ENCODE data around the gene KYNU.

Gene KYNU

GRCh38 chr2:142993771-142994170 is 116.3 kb downstream of the KYNU start:
- Histone ChIP-seq H3K9me3 (no peaks in the 10 kb centered on the region), H3K27me3 (peaks cover 4% of the 10 kb centered on the region; the same call in 1 of the 2 replicates), H3K4me3 (ENCODE audit: low read depth, low read length) (no peak overlapping the region), H3K36me3 (no peaks in the 10 kb centered on the region), H3K4me1 (no peaks in the 10 kb centered on the region)
- TF ChIP-seq CTCF (IDR thresholded peaks at IDR 0.05; ENCODE audit: low read depth, low read length): no peak
- DNase-seq: no peak

- Histone ChIP-seq H3K4me1 (no peaks in the 10 kb centered on the region), H3K9me3 (no peaks in the 10 kb centered on the region), H3K36me3 (no peaks in the 10 kb centered on the region), H3K4me3 (ENCODE audit: low read depth, low read length) (no peak overlapping the region), H3K27me3 (peaks cover 4% of the 10 kb centered on the region; the same call in 1 of the 2 replicates)
- TF ChIP-seq CTCF (IDR thresholded peaks at IDR 0.05; ENCODE audit: low read depth, low read length): no peak
- DNase-seq: no peak
Measured at GRCh38 chr2:142994665-142995064, 117.2 kb downstream of the KYNU start.

GRCh38 chr2:142997231-142997630 is 119.8 kb downstream of the KYNU start:
- H3K27me3 ChIP-seq: peaks cover 4% of the 10 kb centered on the region; the same call in 1 of the 2 replicates

DNA sequence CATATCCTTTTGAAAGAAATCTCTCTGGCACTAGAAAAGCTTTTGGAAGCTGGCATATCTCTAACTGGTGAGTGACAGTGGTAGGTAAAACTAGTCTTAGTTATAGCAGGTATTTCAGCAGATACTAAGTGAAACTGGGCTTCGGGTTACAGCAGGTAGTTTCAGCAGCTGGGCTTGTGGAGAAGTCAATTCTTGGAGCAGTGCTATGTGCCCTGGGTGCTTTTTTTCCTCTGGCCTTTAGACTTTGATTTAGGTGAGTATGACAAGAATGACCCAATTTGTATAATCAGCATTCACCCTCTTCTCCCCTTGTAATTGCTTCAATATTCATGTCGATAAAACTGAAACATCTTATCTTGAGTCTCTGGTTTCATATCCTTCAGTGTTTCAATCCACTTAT is 123.1 kb downstream of the KYNU start:
- H3K9me3 ChIP-seq: no peaks in the 10 kb centered on the region
- H3K27me3 ChIP-seq: peaks cover 4% of the 10 kb centered on the region; the same call in 1 of the 2 replicates
- no peak for TF ChIP-seq CTCF (IDR thresholded peaks at IDR 0.05; ENCODE audit: low read depth, low read length)
- no peak overlapping the region for H3K4me3 ChIP-seq (ENCODE audit: low read depth, low read length)
- no peaks in the 10 kb centered on the region for H3K36me3 ChIP-seq
- DNase-seq: no peak
- no peaks in the 10 kb centered on the region for H3K4me1 ChIP-seq

More at GRCh38 chr2:142997231-142997630, 119.8 kb downstream of the KYNU start:
- H3K4me1 ChIP-seq: no peaks in the 10 kb centered on the region
- no peaks in the 10 kb centered on the region for H3K9me3 ChIP-seq
- no peaks in the 10 kb centered on the region for H3K36me3 ChIP-seq
- H3K4me3 ChIP-seq (ENCODE audit: low read depth, low read length): no peak overlapping the region
- no peak for DNase-seq
- no peak for TF ChIP-seq CTCF (IDR thresholded peaks at IDR 0.05; ENCODE audit: low read depth, low read length)

DNA sequence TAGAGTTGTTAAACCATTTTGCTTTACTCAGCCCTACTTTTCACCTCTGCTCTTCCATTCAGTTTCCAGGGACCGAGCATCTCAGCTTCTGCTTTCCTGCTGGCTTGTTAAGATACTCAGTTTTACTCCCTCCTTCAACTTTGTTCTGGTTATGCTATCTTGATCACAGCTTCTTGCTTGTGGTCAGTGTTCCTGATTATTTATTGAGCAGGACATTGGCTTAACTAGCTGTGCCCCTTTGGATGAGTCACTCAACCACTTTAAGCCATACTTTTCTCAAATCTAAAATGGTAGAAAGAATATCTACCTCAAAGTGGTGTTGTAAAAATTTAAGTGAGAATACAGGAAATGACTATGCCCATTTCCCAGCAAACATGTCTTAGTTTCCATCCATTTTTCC is 124.0 kb downstream of the KYNU start:
- Histone ChIP-seq H3K36me3 (no peaks in the 10 kb centered on the region), H3K27me3 (peaks cover 4% of the 10 kb centered on the region; the same call in 1 of the 2 replicates), H3K4me3 (ENCODE audit: low read depth, low read length) (no peak overlapping the region), H3K4me1 (no peaks in the 10 kb centered on the region), H3K9me3 (no peaks in the 10 kb centered on the region)
- DNase-seq: no peak
- TF ChIP-seq CTCF (IDR thresholded peaks at IDR 0.05; ENCODE audit: low read depth, low read length): no peak

- H3K9me3 ChIP-seq: no peaks in the 10 kb centered on the region
- no peak for DNase-seq
- H3K4me1 ChIP-seq: no peaks in the 10 kb centered on the region
- no peak overlapping the region for H3K4me3 ChIP-seq (ENCODE audit: low read depth, low read length)
- no peak for TF ChIP-seq CTCF (IDR thresholded peaks at IDR 0.05; ENCODE audit: low read depth, low read length)
- no peaks in the 10 kb centered on the region for H3K27me3 ChIP-seq
- H3K36me3 ChIP-seq: no peaks in the 10 kb centered on the region
Measured at GRCh38 chr2:143015656-143016055, 138.2 kb downstream of the KYNU start.

Measured in BE2C (cell line).